AG04450 (cell line): ENCODE results near the gene CAB39. TPM values are rescaled to one million over a fixed set of nuclear protein-coding genes. Genes with fewer than 3 reads are reported as not detected.

Experiments used
- CTCF ChIA-PET: fragments of 300-600, 350-600 bp; formaldehyde crosslinking; extraction: SDS; loops from one replicate; lab custom pipeline; 2022; ENCODE audit warnings: antibody characterized with exemption, inconsistent platforms; lab: Charles Lee
- POLR2A ChIA-PET: fragments of 350-600 bp; formaldehyde crosslinking; extraction: SDS; loops from one replicate; lab custom pipeline; 2021; ENCODE audit warnings: antibody characterized with exemption, inconsistent platforms; lab: Yijun Ruan, JAX
- DNase-seq: peaks from one replicate; pipeline ENCODE4 v3.0.0-alpha.2; 2011; ENCODE audit warnings: low read depth, low spot score
- H3K27ac ChIP-seq: one replicate; pipeline ENCODE4 v1.5.1; 2012; ENCODE audit warnings: low read depth, low read length, control low read depth
- H3K27me3 ChIP-seq: one replicate; pipeline ENCODE4 v1.6.0; 2012; ENCODE audit warnings: low read length; ENCODE audit not compliant: control insufficient read depth, insufficient read depth
- H3K4me3 ChIP-seq: 2 replicates; pipeline ENCODE4 v1.5.1; 2011; ENCODE audit warnings: mild to moderate bottlenecking, low read depth, low read length, control low read depth
- H3K9me3 ChIP-seq: 2 replicates; pipeline ENCODE4 v1.5.1; 2012; ENCODE audit warnings: low read length; ENCODE audit not compliant: control insufficient read depth, insufficient read depth
- CTCF ChIP-seq: IDR thresholded peaks from 2 replicates; pipeline ENCODE4 v1.5.1; 2011; ENCODE audit warnings: low read depth, low read length, control low read depth, inconsistent platforms
- polyA plus RNA-seq: library from polyadenylated mRNA; depleted of rRNA; stranded (reverse); fragments of >200 nt; gene quantifications from 2 replicates; pipeline ENCODE4 v1.2.3, GENCODE V29; 2011

CAB39 gene
- polyA plus RNA-seq, 1 experiment, result 72.7 TPM

GRCh38 chr2:230815088-230815487, 102.4 kb downstream of the CAB39 start:
- no peak for TF ChIP-seq CTCF

GRCh38 chr2:230816735-230817134, 104.1 kb downstream of the CAB39 start:
- no peak for TF ChIP-seq CTCF
- DNase-seq, result no peak
- Histone ChIP-seq H3K4me3 (no peak overlapping the region), H3K9me3 (no peaks in the 10 kb centered on the region), H3K27ac (no peak overlapping the region), H3K27me3 (no peaks in the 10 kb centered on the region)
- CTCF ChIA-PET, result interaction anchor here (0.6 to 3.4 kb wide), 5 partner anchors 8 to 236 kb away, joined by 3 to 14 read pairs (median 3); no protein-coding TSS in a partner anchor
- POLR2A ChIA-PET, result no interaction called here

More at GRCh38 chr2:230815088-230815487, 102.4 kb downstream of the CAB39 start:
- POLR2A ChIA-PET, result no interaction called here
- CTCF ChIA-PET, result interaction anchor here (1.6 to 3.4 kb wide), 3 partner anchors 9 to 101 kb away, joined by 9 to 14 read pairs (median 11); no protein-coding TSS in a partner anchor
- no peak overlapping the region for H3K27ac ChIP-seq
- H3K9me3 ChIP-seq, result no peaks in the 10 kb centered on the region
- DNase-seq, result no peak
- H3K4me3 ChIP-seq, result no peak overlapping the region
- no peaks in the 10 kb centered on the region for H3K27me3 ChIP-seq

- CTCF ChIA-PET, result interaction anchor here (0.6 to 2.0 kb wide), 4 partner anchors 12 to 233 kb away, joined by 4 to 8 read pairs (median 6); no protein-coding TSS in a partner anchor
- Histone ChIP-seq H3K27me3 (no peaks in the 10 kb centered on the region), H3K4me3 (no peak overlapping the region), H3K27ac (no peak overlapping the region), H3K9me3 (no peaks in the 10 kb centered on the region)
- POLR2A ChIA-PET, result no interaction called here
- DNase-seq, result no peak
- TF ChIP-seq CTCF, result no peak
Measured at GRCh38 chr2:230819433-230819832, 106.8 kb downstream of the CAB39 start.

GRCh38 chr2:230821261-230821990, 108.8 kb downstream of the CAB39 start:
- no peak overlapping the region for H3K27ac ChIP-seq
- DNase-seq, result no peak
- no peak for TF ChIP-seq CTCF
- H3K27me3 ChIP-seq, result peaks cover 4% of the 10 kb centered on the region
- ChIA-PET POLR2A (no interaction called here), CTCF (interaction anchor here (0.6 to 5.8 kb wide), 5 partner anchors 11 to 231 kb away, joined by 3 to 103 read pairs (median 5); no protein-coding TSS in a partner anchor)
- no peak overlapping the region for H3K4me3 ChIP-seq
- no peaks in the 10 kb centered on the region for H3K9me3 ChIP-seq

GRCh38 chr2:230821991-230822520, 109.4 kb downstream of the CAB39 start:
- POLR2A ChIA-PET, result no interaction called here
- DNase-seq, result no peak
- Histone ChIP-seq H3K27ac (no peak overlapping the region), H3K27me3 (peaks cover 7% of the 10 kb centered on the region), H3K4me3 (no peak overlapping the region), H3K9me3 (no peaks in the 10 kb centered on the region)
- TF ChIP-seq CTCF, result no peak
- CTCF ChIA-PET, result interaction anchor here (0.6 to 5.8 kb wide), 7 partner anchors 12 to 230 kb away, joined by 3 to 103 read pairs (median 5); no protein-coding TSS in a partner anchor
